Naive thymus-derived CD4-positive, alpha-beta T cell (primary cell): ENCODE data around the gene G3BP1. TPM values are rescaled to one million over a fixed set of nuclear protein-coding genes. Genes with fewer than 3 reads are reported as not detected.

Experiments used
- ATAC-seq: fragments of 150-1000 bp; cut with Tn5 transposase; 2 replicates; pipeline ENCODE4 v1.10.0; 2021; ENCODE audit warnings: mild to moderate bottlenecking, moderate library complexity
- CTCF ChIA-PET: fragments of 350-600 bp; sonication (Branson Sonifier 250); formaldehyde crosslinking; loops from one replicate; lab custom pipeline; 2021; ENCODE audit warnings: antibody characterized with exemption; lab: Charles Lee
- POLR2A ChIA-PET: fragments of 350-600 bp; sonication (Branson Sonifier 250); formaldehyde crosslinking; loops from one replicate; lab custom pipeline; 2021; ENCODE audit warnings: antibody characterized with exemption, inconsistent platforms; lab: Charles Lee
- DNase-seq, 9 donors: peaks; one replicate each; pipeline versions ENCODE4 v3.0.0 to v3.0.0-alpha.2; 2020 to 2022; ENCODE audit warnings: mixed read lengths in 1 of 9
- H3K27ac ChIP-seq: one replicate; pipeline ENCODE4 v1.7.0; 2013; ENCODE audit warnings: mild to moderate bottlenecking, low read depth, low read length, moderate library complexity
- H3K27me3 ChIP-seq, 2 donors: one replicate each; pipeline ENCODE4 v1.7.0; 2013; ENCODE audit warnings: low read length in 2 of 2, mild to moderate bottlenecking in 2 of 2, moderate library complexity in 2 of 2; ENCODE audit not compliant: control insufficient read depth in 2 of 2, insufficient read depth in 2 of 2
- H3K36me3 ChIP-seq, 3 experiments: 1 replicate in 2 of 3; 2 replicates in 1 of 3; pipeline ENCODE4 v1.7.0; 2013; ENCODE audit warnings: low read length in 3 of 3, mild to moderate bottlenecking in 3 of 3, moderate library complexity in 1 of 3; ENCODE audit not compliant: insufficient read depth in 3 of 3, control insufficient read depth in 2 of 3
- H3K4me1 ChIP-seq, 2 donors: one replicate each; pipeline ENCODE4 v1.7.0; 2013; ENCODE audit warnings: low read length in 2 of 2, mild to moderate bottlenecking in 2 of 2, moderate library complexity in 1 of 2; ENCODE audit not compliant: control insufficient read depth in 2 of 2, insufficient read depth in 2 of 2
- H3K4me3 ChIP-seq: 2 replicates; pipeline ENCODE4 v1.7.0; 2013; ENCODE audit warnings: mild to moderate bottlenecking, low read length
- H3K9me3 ChIP-seq, 3 experiments: 1 replicate in 2 of 3; 2 replicates in 1 of 3; pipeline ENCODE4 v1.7.0; 2013; ENCODE audit warnings: low read length in 3 of 3; ENCODE audit not compliant: control insufficient read depth in 2 of 3
- H3K27ac Mint-ChIP-seq, 9 donors: one replicate each; pipeline ENCODE4 v1.8.0; 2020 to 2022; ENCODE audit warnings: mixed read lengths in 9 of 9, mild to moderate bottlenecking in 8 of 9, moderate library complexity in 5 of 9, inconsistent platforms in 2 of 9
- H3K27me3 Mint-ChIP-seq, 5 donors: one replicate each; pipeline ENCODE4 v1.8.0; 2021 to 2022; ENCODE audit warnings: mixed read lengths in 5 of 5, mild to moderate bottlenecking in 1 of 5
- H3K36me3 Mint-ChIP-seq, 5 donors: one replicate each; pipeline ENCODE4 v1.8.0; 2020 to 2022; ENCODE audit warnings: mixed read lengths in 5 of 5, mild to moderate bottlenecking in 3 of 5, inconsistent platforms in 1 of 5
- H3K4me1 Mint-ChIP-seq, 7 donors: one replicate each; pipeline ENCODE4 v1.8.0; 2020 to 2022; ENCODE audit warnings: mixed read lengths in 7 of 7, mild to moderate bottlenecking in 3 of 7, inconsistent platforms in 1 of 7
- H3K4me3 Mint-ChIP-seq, 10 donors: one replicate each; pipeline ENCODE4 v1.8.0; 2020 to 2022; ENCODE audit warnings: mild to moderate bottlenecking in 10 of 10, mixed read lengths in 10 of 10, moderate library complexity in 6 of 10, inconsistent platforms in 2 of 10
- H3K9me3 Mint-ChIP-seq, 11 donors: one replicate each; pipeline ENCODE4 v1.8.0; 2020 to 2022; ENCODE audit warnings: mixed read lengths in 11 of 11, mild to moderate bottlenecking in 4 of 11, inconsistent platforms in 1 of 11, moderate library complexity in 1 of 11
- intact Hi-C, 2 donors: fragments of 100-400 bp; cut with micrococcal nuclease; formaldehyde crosslinking; loops; one replicate each; pipeline ENCODE4 v1.15.1; 2023
- polyA plus RNA-seq, 2 donors: library from polyadenylated mRNA; unstranded; fragments of 300-500 nt; fragmentation: Illumina TruSeq; gene quantifications; one replicate each; pipeline ENCODE4 v1.2.3, GENCODE V29; 2021
- total RNA-seq, 6 experiments: library from RNA in 5 of 6; stranded (reverse) in 5 of 6; gene quantifications; 1 replicate in 5 of 6; 2 replicates in 1 of 6; pipeline ENCODE4 v1.2.3 and lab custom pipeline; 2021 to 2026

G3BP1 gene
- total and polyA plus RNA-seq, 7 experiments from 2014 or later, result 86.1 to 244 (median 158) TPM

GRCh38 chr5:151757233-151758140 is 14.3 kb upstream of the G3BP1 start:
- peak overlapping the region; percentile 94 for H3K4me3 ChIP-seq
- peaks cover 0 to 11% (median 0%) of the 10 kb centered on the region in 3 experiments for H3K36me3 ChIP-seq
- no peaks in the 10 kb centered on the region for H3K9me3 ChIP-seq
- intact Hi-C loops, result loop anchor here (1.0 to 5.0 kb wide), 9 partner anchors 8 to 1400 kb away; partner anchors contain the start of genes G3BP1 (in 2 of the 2), ANXA6 (in 1 of the 2), GM2A (in 1 of the 2) and SLC36A1 (in 1 of the 2)
- ATAC-seq, result no peak
- H3K27me3 Mint-ChIP-seq, result no peaks in the 10 kb centered on the region
- H3K36me3 Mint-ChIP-seq, result peaks cover 0 to 10% (median 4%) of the 10 kb centered on the region in 5 donors
- H3K27ac Mint-ChIP-seq, result peak overlapping the region; percentile 88 to 98 (median 94)
- ChIA-PET POLR2A (interaction anchor here (0.8 to 11.4 kb wide), 4 partner anchors 9 to 20 kb away, joined by 3 to 232 read pairs (median 3); partner anchors contain the start of gene G3BP1), CTCF (interaction anchor here (0.5 to 1.3 kb wide), 3 partner anchors 14 to 592 kb away, joined by 3 to 4 read pairs (median 3); partner anchors contain the start of gene G3BP1)
- peaks cover 16 to 59% (median 46%) of the 10 kb centered on the region in 7 donors for H3K4me1 Mint-ChIP-seq
- peak overlapping the region; percentile 88 to 99 (median 94) for H3K4me3 Mint-ChIP-seq
- H3K27me3 ChIP-seq, result no peaks in the 10 kb centered on the region
- H3K4me1 ChIP-seq, result peaks cover 14 to 20% of the 10 kb centered on the region in 2 donors
- DNase-seq, result peak in 3 of 9 donors; percentile 10 to 29 (median 12)
- peak overlapping the region; percentile 94 for H3K27ac ChIP-seq
- no peaks in the 10 kb centered on the region for H3K9me3 Mint-ChIP-seq

- Histone ChIP-seq H3K4me1 (peaks cover 14 to 20% of the 10 kb centered on the region in 2 donors), H3K4me3 (peak overlapping the region; percentile 94), H3K27me3 (no peaks in the 10 kb centered on the region), H3K36me3 (peaks cover 0 to 11% (median 0%) of the 10 kb centered on the region in 3 experiments), H3K9me3 (no peaks in the 10 kb centered on the region), H3K27ac (peak overlapping the region; percentile 94)
- ChIA-PET CTCF (interaction anchor here (0.5 to 1.3 kb wide), 2 partner anchors 13 to 592 kb away, joined by 3 to 4 read pairs; partner anchors contain the start of gene G3BP1), POLR2A (interaction anchor here (0.8 to 11.4 kb wide), 2 partner anchors 14 to 19 kb away, joined by 3 to 232 read pairs; partner anchors contain the start of gene G3BP1)
- peaks cover 16 to 54% (median 43%) of the 10 kb centered on the region in 7 donors for H3K4me1 Mint-ChIP-seq
- peak overlapping the region; percentile 88 to 98 (median 94) for H3K27ac Mint-ChIP-seq
- peaks cover 0 to 3% (median 0%) of the 10 kb centered on the region in 5 donors for H3K27me3 Mint-ChIP-seq
- DNase-seq, result peak in 2 of 9 donors; percentile 12 to 36
- H3K36me3 Mint-ChIP-seq, result peaks cover 0 to 6% (median 4%) of the 10 kb centered on the region in 5 donors
- intact Hi-C loops, result loop anchor here (1.0 to 5.0 kb wide), 9 partner anchors 9 to 1401 kb away; partner anchors contain the start of genes G3BP1 (in 2 of the 2), ANXA6 (in 1 of the 2), GM2A (in 1 of the 2) and SLC36A1 (in 1 of the 2)
- H3K9me3 Mint-ChIP-seq, result no peaks in the 10 kb centered on the region
- peak overlapping the region; percentile 88 to 99 (median 94) for H3K4me3 Mint-ChIP-seq
- peak; percentile 28 for ATAC-seq
Measured at GRCh38 chr5:151758141-151758429, 13.7 kb upstream of the G3BP1 start.

GRCh38 chr5:151758430-151759241 is 13.1 kb upstream of the G3BP1 start, which contains the start of gene ATOX1:
ATOX1 (minus strand) TSS chr5:151758631; CDS start chr5:151758551, 80 bp downstream.
- CTCF ChIA-PET, result interaction anchor here (0.5 to 0.6 kb wide), 2 partner anchors 103 to 593 kb away, joined by 3 read pairs; no protein-coding TSS in a partner anchor
- H3K4me1 Mint-ChIP-seq, result peaks cover 16 to 50% (median 39%) of the 10 kb centered on the region in 7 donors
- DNase-seq (peak; percentile 85 to 93 (median 89)), ATAC-seq (peak; percentile 100)
- POLR2A ChIA-PET, result interaction anchor here (0.8 to 11.4 kb wide), 2 partner anchors 14 to 19 kb away, joined by 3 to 232 read pairs; partner anchors contain the start of gene G3BP1
- peaks cover 0 to 3% (median 0%) of the 10 kb centered on the region in 5 donors for H3K27me3 Mint-ChIP-seq
- no peaks in the 10 kb centered on the region for H3K9me3 Mint-ChIP-seq
- peak within 1 kb of the TSS; percentile 88 to 99 (median 94) for H3K4me3 Mint-ChIP-seq
- Histone ChIP-seq H3K4me1 (peaks cover 14 to 20% of the 10 kb centered on the region in 2 donors), H3K9me3 (no peaks in the 10 kb centered on the region), H3K36me3 (peaks cover 0 to 11% (median 0%) of the 10 kb centered on the region in 3 experiments), H3K4me3 (peak within 1 kb of the TSS; percentile 94), H3K27me3 (no peaks in the 10 kb centered on the region), H3K27ac (peak within 1 kb of the TSS; percentile 94)
- peak within 1 kb of the TSS; percentile 88 to 98 (median 94) for H3K27ac Mint-ChIP-seq
- intact Hi-C loops, result loop anchor here (1.0 to 5.0 kb wide), 9 partner anchors 9 to 1401 kb away; partner anchors contain the start of genes G3BP1 (in 2 of the 2), ANXA6 (in 1 of the 2), GM2A (in 1 of the 2) and SLC36A1 (in 1 of the 2)
- peaks cover 0 to 6% (median 2%) of the 10 kb centered on the region in 5 donors for H3K36me3 Mint-ChIP-seq

- peaks cover under 1 to 2% of the 10 kb centered on the region in 2 donors for H3K4me1 ChIP-seq
- CTCF ChIA-PET, result no interaction called here
- peaks cover 0 to 8% (median 4%) of the 10 kb centered on the region in 7 donors for H3K4me1 Mint-ChIP-seq
- intact Hi-C loops, result no loop called here
- H3K9me3 Mint-ChIP-seq, result no peaks in the 10 kb centered on the region
- H3K27ac ChIP-seq, result no peak overlapping the region
- no peak overlapping the region for H3K4me3 ChIP-seq
- no peaks in the 10 kb centered on the region for H3K27me3 ChIP-seq
- POLR2A ChIA-PET, result interaction anchor here (0.7 to 1.2 kb wide), 2 partner anchors 9 to 1367 kb away, joined by 4 to 5 read pairs; no protein-coding TSS in a partner anchor
- H3K4me3 Mint-ChIP-seq, result no peak overlapping the region
- H3K9me3 ChIP-seq, result no peaks in the 10 kb centered on the region
- no peak for ATAC-seq
- H3K27me3 Mint-ChIP-seq, result peaks cover 0 to 3% (median 0%) of the 10 kb centered on the region in 5 donors
- DNase-seq, result no peak
- no peaks in the 10 kb centered on the region for H3K36me3 Mint-ChIP-seq
- H3K27ac Mint-ChIP-seq, result no peak overlapping the region
- H3K36me3 ChIP-seq, result no peaks in the 10 kb centered on the region
Measured at GRCh38 chr5:151764801-151765200, 7.0 kb upstream of the G3BP1 start.

- no peak for ATAC-seq
- CTCF ChIA-PET, result interaction anchor here (0.7 kb wide), 2 partner anchors 548 to 1355 kb away, joined by 3 read pairs; no protein-coding TSS in a partner anchor
- intact Hi-C loops, result no loop called here
Measured at GRCh38 chr5:151766975-151767374, 4.8 kb upstream of the G3BP1 start.

More at GRCh38 chr5:151766975-151767374, 4.8 kb upstream of the G3BP1 start:
- Histone ChIP-seq H3K4me3 (no peak overlapping the region), H3K36me3 (no peaks in the 10 kb centered on the region), H3K9me3 (no peaks in the 10 kb centered on the region), H3K4me1 (peaks cover 10 to 12% of the 10 kb centered on the region in 2 donors), H3K27me3 (no peaks in the 10 kb centered on the region), H3K27ac (no peak overlapping the region)
- POLR2A ChIA-PET, result interaction anchor here (0.9 to 1.1 kb wide), 2 partner anchors 8 to 10 kb away, joined by 3 read pairs; no protein-coding TSS in a partner anchor
- Mint-ChIP-seq H3K27me3 (peaks cover 0 to 3% (median 0%) of the 10 kb centered on the region in 5 donors), H3K27ac (peak overlapping the region in 1 of 9 donors; percentile 55), H3K9me3 (no peaks in the 10 kb centered on the region), H3K36me3 (no peaks in the 10 kb centered on the region), H3K4me1 (peaks cover 0 to 14% (median 9%) of the 10 kb centered on the region in 7 donors), H3K4me3 (no peak overlapping the region)
- DNase-seq, result no peak
